Spleen (tissue), 7 donors: ENCODE measurements around the gene USP1.

ENCODE experiments used
- CTCF ChIP-seq, 11 experiments: fragments of 200-600 bp in 7 of 11; fragments of 450-650 bp in 4 of 11; sonication (generic) in 4 of 11; IDR thresholded peaks in 8 of 11; conservative IDR thresholded peaks in 3 of 11; 1 replicate in 7 of 11; 2 replicates in 4 of 11; pipeline versions ENCODE4 v1.4.0 to v1.8.0; 2016 to 2021; ENCODE audit warnings: antibody characterized with exemption in 11 of 11, inconsistent platforms in 4 of 11, mild to moderate bottlenecking in 1 of 11
- POLR2A ChIP-seq, 3 donors: fragments of 450-650 bp; IDR thresholded peaks; one replicate each; pipeline ENCODE4 v1.5.1; 2017; ENCODE audit warnings: antibody characterized with exemption in 3 of 3, mild to moderate bottlenecking in 1 of 3
- donor health status: DM: no; HTN: no; CAD: no; lungs with moderate emphysema.
- donor health status: DM: no; HTN: no; CAD: no.
- donor health status: DM: no; HTN: no; CAD: no.

- TF ChIP-seq POLR2A (IDR thresholded peaks at IDR 0.05) (no peak), CTCF (IDR thresholded peaks at IDR 0.05 in 8 of 11, conservative IDR thresholded peaks at IDR 0.05 in 3 of 11) (no peak)
These were observed 56.8 kb downstream of the USP1 start for GRCh38 chr1:62493656-62494055.
